Endometrial microvascular endothelial cells (primary cell): Measurements from ENCODE around the gene TFF2. TPM values are rescaled to one million over a fixed set of nuclear protein-coding genes. Genes with fewer than 3 reads are reported as not detected.

ENCODE experiments used
- in situ Hi-C: cut with HindIII; loops from 2 replicates; pipeline ENCODE4 v1.10.0; 2017; ENCODE audit warnings: low sequenced_read_pairs, low pct_unique_long_range_greater_than_20kb; ENCODE audit errors: inconsistent ontology term
- total RNA-seq: library from RNA; depleted of rRNA; stranded (reverse); fragments of >200 nt; gene quantifications from one replicate; pipeline ENCODE4 v1.2.3, GENCODE V29; 2015; ENCODE audit errors: inconsistent ontology term

TFF2 gene
- total RNA-seq, 1 donor from 2014 or later: not detected

- in situ Hi-C loops: no loop called here
These were observed 49.3 kb downstream of the TFF2 start for GRCh38 chr21:42301371-42302075.

GRCh38 chr21:42300956-42301355 lies 49.8 kb downstream of the TFF2 start:
- in situ Hi-C loops: no loop called here

DNA sequence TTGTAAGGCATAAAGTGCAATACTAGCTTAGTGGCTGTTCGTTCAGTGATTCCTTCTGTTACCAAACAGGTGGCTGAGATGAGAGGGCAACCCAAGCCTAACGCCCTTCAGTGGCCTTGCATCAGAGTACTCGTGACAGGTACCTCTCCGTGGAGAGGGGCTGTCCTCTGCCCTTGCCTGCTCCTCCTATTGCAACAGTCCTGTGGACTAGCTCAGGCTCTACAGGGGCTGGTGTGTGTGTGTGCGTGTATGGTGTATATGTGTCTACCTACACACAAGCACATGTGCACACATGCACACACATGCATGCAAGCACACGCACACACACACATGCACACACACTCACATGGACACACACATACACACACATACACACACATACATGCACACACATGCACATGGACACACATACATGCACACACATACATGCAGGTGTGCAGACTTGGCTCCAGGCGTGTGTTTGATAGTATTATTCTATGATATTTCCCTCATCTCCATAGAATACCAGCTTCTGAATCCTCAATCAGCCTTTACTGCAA lies 50.7 kb downstream of the TFF2 start:
- in situ Hi-C loops: no loop called here

DNA sequence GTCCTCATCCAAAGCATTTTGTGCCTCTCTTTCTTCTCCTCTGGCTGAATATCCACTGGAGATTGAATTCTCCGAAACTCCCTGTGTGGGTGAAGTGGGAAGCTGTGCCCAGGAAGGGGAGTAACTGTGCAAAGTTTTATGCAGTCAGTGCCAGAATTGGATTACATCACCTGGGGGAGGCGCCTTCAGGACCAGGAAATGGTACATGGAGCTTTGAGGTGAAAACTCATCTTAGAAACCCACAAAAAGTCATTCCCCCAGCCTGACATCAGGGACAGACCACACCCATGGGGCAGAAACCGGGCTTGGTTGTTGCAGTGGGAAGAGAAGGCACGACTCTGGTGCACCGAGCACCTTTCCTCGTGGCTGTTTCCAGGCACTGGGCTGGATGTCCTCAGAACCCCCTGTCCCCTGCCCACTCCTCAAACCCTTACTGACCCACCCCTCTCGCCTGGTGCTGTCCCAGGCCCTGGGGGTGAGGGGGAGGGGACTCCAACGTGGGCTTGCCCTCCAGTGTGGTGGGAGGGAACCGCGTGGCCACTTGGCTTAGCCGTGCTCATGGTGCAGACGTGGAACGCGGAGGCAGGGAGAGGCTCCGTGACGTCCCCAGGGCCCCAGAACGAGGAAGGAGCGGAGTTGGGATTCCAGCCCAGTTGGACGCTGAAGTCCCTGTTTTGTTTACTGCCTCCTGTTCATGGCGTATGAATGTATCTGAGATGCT lies 51.3 kb downstream of the TFF2 start:
- in situ Hi-C loops: no loop called here

GRCh38 chr21:42298657-42299056 lies 52.1 kb downstream of the TFF2 start:
- in situ Hi-C loops: no loop called here

- in situ Hi-C loops: no loop called here
These were observed 52.6 kb downstream of the TFF2 start for GRCh38 chr21:42298237-42298636.

DNA sequence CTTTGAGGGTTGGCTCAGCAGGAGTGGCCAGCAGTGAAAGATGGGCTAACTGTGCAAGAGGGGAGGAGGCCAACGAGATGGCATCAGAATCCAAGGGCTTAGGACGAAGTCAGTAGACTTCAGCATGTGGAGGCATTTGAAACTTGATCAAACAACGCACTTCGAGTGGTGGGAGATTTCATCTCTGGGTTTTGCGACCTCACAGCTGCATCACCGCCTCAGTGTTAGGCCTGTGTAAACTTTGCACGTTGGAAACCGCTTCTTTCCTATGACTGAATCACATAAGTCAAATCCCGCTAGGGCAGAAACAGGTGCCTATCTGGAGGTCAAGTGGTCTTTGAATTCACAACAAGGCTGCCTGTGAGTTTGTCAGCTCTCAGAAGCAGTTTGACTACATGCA lies 53.4 kb downstream of the TFF2 start:
- in situ Hi-C loops: no loop called here

DNA sequence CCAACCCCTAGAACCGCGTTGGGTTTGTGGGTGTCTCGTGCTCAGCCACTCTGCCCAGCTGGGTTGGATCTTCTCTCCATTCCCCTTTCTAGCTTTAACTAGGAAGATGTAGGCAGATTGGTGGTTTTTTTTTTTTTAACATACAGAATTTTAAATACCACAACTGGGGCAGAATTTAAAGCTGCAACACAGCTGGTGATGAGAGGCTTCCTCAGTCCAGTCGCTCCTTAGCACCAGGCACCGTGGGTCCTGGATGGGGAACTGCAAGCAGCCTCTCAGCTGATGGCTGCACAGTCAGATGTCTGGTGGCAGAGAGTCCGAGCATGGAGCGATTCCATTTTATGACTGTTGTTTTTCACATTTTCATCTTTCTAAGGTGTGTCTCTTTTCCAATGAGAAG lies 54.3 kb downstream of the TFF2 start:
- in situ Hi-C loops: no loop called here

Other genes with a start within 250 kb of the TFF2 start
- gene ABCG1, start 131.9 kb downstream of the TFF2 start, total RNA-seq: 6.0 TPM
- gene TFF3, start 35.6 kb downstream of the TFF2 start, total RNA-seq: not detected
- gene TFF1, start 15.5 kb upstream of the TFF2 start, total RNA-seq: not detected
- gene TMPRSS3, start 45.1 kb upstream of the TFF2 start, total RNA-seq: not detected
- gene UBASH3A, start 52.9 kb upstream of the TFF2 start, total RNA-seq: not detected
- not detected for gene RSPH1, start 145.2 kb upstream of the TFF2 start, total RNA-seq
- 7.0 TPM for gene SLC37A1, start 162.9 kb upstream of the TFF2 start, total RNA-seq